Mesendoderm (in vitro differentiated cells): ENCODE results near the gene ZBTB18.
"Not testable (repeated sequence)": the region's sequence is repeated elsewhere in the genome, so short reads cannot be mapped to it uniquely, and the experiment has no call there.

Source experiments
- DNase-seq: peaks from one replicate; pipeline ENCODE4 v3.0.0; 2013
- H2AK5ac ChIP-seq: 2 replicates; pipeline ENCODE4 v1.6.1; 2013; ENCODE audit warnings: low read length, inconsistent platforms
- H2BK120ac ChIP-seq: 2 replicates; pipeline ENCODE4 v1.6.1; 2013; ENCODE audit warnings: low read depth, mild to moderate bottlenecking, low read length, moderate library complexity, mixed read lengths
- H2BK15ac ChIP-seq: replicated peaks from 2 replicates; pipeline ENCODE4 v1.6.1; 2013; ENCODE audit warnings: low read depth, mild to moderate bottlenecking, moderate library complexity
- H2BK5ac ChIP-seq: 2 replicates; pipeline ENCODE4 v1.6.1; 2013; ENCODE audit warnings: low read length, inconsistent platforms
- H3K18ac ChIP-seq: 2 replicates; pipeline ENCODE4 v1.6.1; 2013; ENCODE audit warnings: mild to moderate bottlenecking, low read length, mixed read lengths
- H3K23ac ChIP-seq: one replicate; pipeline ENCODE4 v1.6.1; 2013; ENCODE audit warnings: low read length
- H3K27ac ChIP-seq: 2 replicates; pipeline ENCODE4 v1.5.1; 2013; ENCODE audit warnings: low read depth, mild to moderate bottlenecking, inconsistent platforms, low read length, moderate library complexity
- H3K27me3 ChIP-seq: 2 replicates; pipeline ENCODE4 v1.6.1; 2013; ENCODE audit warnings: low read length, control low read depth, mild to moderate bottlenecking, inconsistent platforms; ENCODE audit not compliant: insufficient read depth, poor library complexity
- H3K36me3 ChIP-seq: 2 replicates; pipeline ENCODE4 v1.6.1; 2013; ENCODE audit warnings: low read length, inconsistent platforms; ENCODE audit not compliant: control insufficient read depth, insufficient read depth
- H3K4ac ChIP-seq: one replicate; pipeline ENCODE4 v1.6.1; 2013; ENCODE audit warnings: low read depth, mild to moderate bottlenecking, low read length, moderate library complexity
- H3K4me1 ChIP-seq: 2 replicates; pipeline ENCODE4 v1.6.1; 2013; ENCODE audit warnings: low read depth, low read length, inconsistent platforms; ENCODE audit not compliant: control insufficient read depth
- H3K4me2 ChIP-seq: 2 replicates; pipeline ENCODE4 v1.6.1; 2013; ENCODE audit warnings: low read length
- H3K4me3 ChIP-seq: 2 replicates; pipeline ENCODE4 v1.5.1; 2013; ENCODE audit warnings: mild to moderate bottlenecking, low read length
- H3K56ac ChIP-seq: one replicate; pipeline ENCODE4 v1.6.1; 2013; ENCODE audit warnings: low read length
- H3K79me1 ChIP-seq: 2 replicates; pipeline ENCODE4 v1.6.1; 2013; ENCODE audit warnings: low read length, inconsistent platforms
- H3K79me2 ChIP-seq: 2 replicates; pipeline ENCODE4 v1.6.1; 2013; ENCODE audit warnings: mild to moderate bottlenecking, low read length; ENCODE audit not compliant: control insufficient read depth, insufficient read depth
- H3K9ac ChIP-seq: 2 replicates; pipeline ENCODE4 v1.6.1; 2013; ENCODE audit warnings: low read length, inconsistent platforms
- H4K5ac ChIP-seq: one replicate; pipeline ENCODE4 v1.6.1; 2013; ENCODE audit warnings: low read length
- H4K8ac ChIP-seq: one replicate; pipeline ENCODE4 v1.6.1; 2013; ENCODE audit warnings: low read depth, mild to moderate bottlenecking, control low read depth, low read length, moderate library complexity
- WGBS: extraction: QIAGEN DNeasy Blood & Tissue Kit; methylation state at CpG from one replicate; pipeline ENCODE4 v1.1.7; 2013; ENCODE audit warnings: low lambda C conversion rate, missing lambda C conversion rate; ENCODE audit not compliant: insufficient coverage; ENCODE audit errors: extremely low coverage; 5-methylcytosine and 5-hydroxymethylcytosine counted together

Gene ZBTB18

DNA sequence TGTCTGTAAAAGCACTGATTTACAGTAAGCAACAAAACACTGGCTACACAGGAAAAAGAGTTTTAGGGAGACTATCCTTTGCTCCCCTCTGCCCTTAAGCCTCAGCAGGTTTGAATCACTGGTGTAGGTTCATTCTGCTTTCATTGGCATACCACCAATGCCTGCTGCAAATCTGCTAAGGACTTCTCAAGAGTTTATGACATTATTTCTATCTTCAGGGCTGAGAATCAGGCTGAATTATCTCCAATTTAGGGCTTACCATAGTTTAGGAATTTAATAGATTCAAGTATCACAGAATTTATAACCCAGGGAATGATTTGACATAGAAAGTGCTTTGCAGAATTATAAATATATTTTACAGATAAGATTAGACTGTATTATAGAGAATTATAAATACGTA, 6.7 kb upstream of the ZBTB18 start:
- Histone ChIP-seq H3K4me1 (no peaks in the 10 kb centered on the region), H3K27ac (no peak overlapping the region), H2BK15ac (no peak overlapping the region), H2BK120ac (no peak overlapping the region), H3K27me3 (no peaks in the 10 kb centered on the region), H3K4me3 (no peak overlapping the region), H3K79me1 (no peaks in the 10 kb centered on the region), H3K18ac (peak overlapping the region; percentile 64), H3K4me2 (no peak overlapping the region), H3K4ac (no peak overlapping the region), H3K9ac (no peak overlapping the region), H3K36me3 (no peaks in the 10 kb centered on the region), H2BK5ac (no peak overlapping the region), H4K5ac (no peak overlapping the region), H2AK5ac (no peak overlapping the region), H3K56ac (no peak overlapping the region), H3K23ac (no peak overlapping the region), H4K8ac (no peak overlapping the region), H3K79me2 (peaks cover under 1% of the 10 kb centered on the region)
- no peak for DNase-seq
- no CpG with 5 or more reads among the region's 1 CpG for WGBS

GRCh38 chr1:244046254-244046653, 4.8 kb upstream of the ZBTB18 start:
- H3K23ac ChIP-seq, H2BK15ac ChIP-seq, H3K36me3 ChIP-seq, H2BK5ac ChIP-seq, H3K4ac ChIP-seq, H2BK120ac ChIP-seq, H3K4me3 ChIP-seq, H3K4me1 ChIP-seq, H4K5ac ChIP-seq, H3K56ac ChIP-seq, H2AK5ac ChIP-seq, H3K79me1 ChIP-seq, H4K8ac ChIP-seq, H3K27me3 ChIP-seq, H3K9ac ChIP-seq, H3K27ac ChIP-seq, DNase-seq, H3K4me2 ChIP-seq, H3K18ac ChIP-seq: not testable (repeated sequence)
- WGBS: no CpG with 5 or more reads among the region's 1 CpG
- H3K79me2 ChIP-seq: peaks cover 13% of the 10 kb centered on the region

GRCh38 chr1:244046907-244047611, 4.0 kb upstream of the ZBTB18 start:
- Histone ChIP-seq H3K18ac (no peak overlapping the region), H3K9ac (peak overlapping the region; percentile 87), H3K4ac (no peak overlapping the region), H3K56ac (peak overlapping the region; percentile 94), H3K27ac (no peak overlapping the region), H4K5ac (no peak overlapping the region), H3K79me1 (peaks cover 3% of the 10 kb centered on the region), H3K4me1 (peaks cover 4% of the 10 kb centered on the region), H2BK15ac (no peak overlapping the region), H3K27me3 (no peaks in the 10 kb centered on the region), H2BK120ac (no peak overlapping the region), H2AK5ac (no peak overlapping the region), H3K4me3 (peak overlapping the region; percentile 85), H3K23ac (no peak overlapping the region), H2BK5ac (no peak overlapping the region), H4K8ac (no peak overlapping the region), H3K36me3 (no peaks in the 10 kb centered on the region), H3K4me2 (peak overlapping the region; percentile 95), H3K79me2 (peaks cover 15% of the 10 kb centered on the region)
- no peak for DNase-seq
- no CpG with 5 or more reads among the region's 13 CpGs for WGBS

GRCh38 chr1:244047621-244048255, 3.3 kb upstream of the ZBTB18 start:
- Histone ChIP-seq H3K79me1 (peaks cover 3% of the 10 kb centered on the region), H2AK5ac (no peak overlapping the region), H3K4me2 (peak overlapping the region; percentile 95), H3K18ac (no peak overlapping the region), H4K8ac (no peak overlapping the region), H3K4me3 (peak overlapping the region; percentile 85), H3K27ac (peak overlapping the region; percentile 46), H3K27me3 (no peaks in the 10 kb centered on the region), H4K5ac (no peak overlapping the region), H3K4me1 (peaks cover 4% of the 10 kb centered on the region), H3K4ac (no peak overlapping the region), H2BK5ac (peak overlapping the region; percentile 35), H3K23ac (no peak overlapping the region), H3K56ac (peak overlapping the region; percentile 94), H2BK120ac (no peak overlapping the region), H3K9ac (peak overlapping the region; percentile 87), H2BK15ac (no peak overlapping the region), H3K36me3 (no peaks in the 10 kb centered on the region), H3K79me2 (peaks cover 18% of the 10 kb centered on the region)
- no CpG with 5 or more reads among the region's 54 CpGs for WGBS
- DNase-seq: peak; percentile 58

DNA sequence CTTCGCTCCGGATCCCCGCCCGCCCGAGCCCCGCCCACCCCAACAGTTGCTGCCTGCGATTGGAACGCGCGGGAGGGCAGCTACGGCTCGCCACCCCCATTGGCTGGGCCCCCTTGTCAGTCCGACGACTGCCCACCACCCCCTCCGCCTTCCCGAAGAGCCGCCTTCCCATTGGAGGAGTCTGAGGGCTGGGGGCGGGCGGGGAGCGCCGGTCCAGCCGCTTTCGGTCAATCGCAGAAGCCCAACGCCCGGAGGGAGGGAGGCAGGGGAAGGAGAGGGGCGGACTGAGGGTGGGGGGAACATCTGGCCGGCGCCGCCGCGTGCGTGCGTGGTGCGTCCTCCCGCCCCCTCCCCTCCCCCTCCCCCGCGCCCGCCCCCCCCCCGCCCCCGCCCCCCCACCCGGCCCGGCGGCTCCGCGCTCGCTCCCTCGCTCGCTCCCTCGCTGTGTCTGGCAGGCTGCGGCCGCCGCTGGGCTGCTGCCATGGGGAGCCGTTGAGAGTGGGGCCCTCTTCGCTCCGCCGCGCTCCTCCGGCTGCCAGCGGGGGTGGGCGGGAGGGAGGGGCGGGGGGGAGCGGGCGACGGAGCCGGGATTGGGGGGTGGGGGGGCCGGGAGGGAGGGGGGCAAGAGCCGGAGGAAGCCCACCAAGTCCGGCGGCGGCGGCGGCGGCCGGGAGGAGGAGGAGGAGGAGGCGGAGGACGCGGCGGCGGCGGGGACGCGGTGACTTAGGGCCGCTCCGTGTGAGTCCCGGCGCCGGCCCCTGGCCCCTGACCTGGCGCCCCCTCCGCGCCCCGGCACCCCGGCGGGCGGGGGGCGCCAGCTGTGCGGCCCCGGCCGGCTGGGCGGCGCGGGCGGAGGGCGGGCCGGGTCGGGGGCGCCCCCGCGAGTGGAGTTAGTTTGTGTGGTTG, 2.6 kb upstream of the ZBTB18 start:
- Histone ChIP-seq H3K4ac (peak overlapping the region; percentile 99), H3K4me1 (peaks cover 4% of the 10 kb centered on the region), H3K56ac (no peak overlapping the region), H2BK5ac (no peak overlapping the region), H3K27ac (no peak overlapping the region), H3K27me3 (no peaks in the 10 kb centered on the region), H3K23ac (no peak overlapping the region), H3K36me3 (no peaks in the 10 kb centered on the region), H4K8ac (peak overlapping the region; percentile 56), H3K79me2 (peaks cover 24% of the 10 kb centered on the region), H2AK5ac (no peak overlapping the region), H3K79me1 (peaks cover 4% of the 10 kb centered on the region), H3K4me2 (no peak overlapping the region), H2BK120ac (peak overlapping the region; percentile 97), H3K18ac (peak overlapping the region; percentile 100), H3K4me3 (no peak overlapping the region), H3K9ac (peak overlapping the region; percentile 29), H4K5ac (no peak overlapping the region), H2BK15ac (peak overlapping the region; percentile 85)
- peak; percentile 100 for DNase-seq
- no CpG with 5 or more reads among the region's 109 CpGs for WGBS
